Pons (tissue), 1 donor: ENCODE results near the gene LUZP1.

Source experiments
- DNase-seq: peaks from one replicate; pipeline ENCODE4 v3.0.0-alpha.2; 2016; ENCODE audit warnings: low spot score

Gene LUZP1

GRCh38 chr1:23116921-23117699, 51.5 kb downstream of the LUZP1 start:
- DNase-seq = no peak

GRCh38 chr1:23116216-23116836, 52.3 kb downstream of the LUZP1 start:
- DNase-seq = no peak

GRCh38 chr1:23114424-23115079, 54.1 kb downstream of the LUZP1 start:
- no peak for DNase-seq

- DNase-seq = no peak
Measured at GRCh38 chr1:23111600-23112535, 56.8 kb downstream of the LUZP1 start.

GRCh38 chr1:23110391-23110790, 58.3 kb downstream of the LUZP1 start:
- no peak for DNase-seq

- DNase-seq = no peak
Measured at GRCh38 chr1:23108918-23109533, 59.6 kb downstream of the LUZP1 start.

- DNase-seq = no peak
Measured at GRCh38 chr1:23103001-23103889, 65.4 kb downstream of the LUZP1 start.

- DNase-seq = no peak
Measured at GRCh38 chr1:23102289-23102688, 66.4 kb downstream of the LUZP1 start.

- DNase-seq = no peak
Measured at GRCh38 chr1:23101887-23102286, 66.8 kb downstream of the LUZP1 start.

- no peak for DNase-seq
Measured at GRCh38 chr1:23101101-23101827, 67.4 kb downstream of the LUZP1 start.

GRCh38 chr1:23100074-23100748, 68.4 kb downstream of the LUZP1 start:
- no peak for DNase-seq

- no peak for DNase-seq
Measured at GRCh38 chr1:23099171-23099536, 69.5 kb downstream of the LUZP1 start.

GRCh38 chr1:23098463-23099170, 70.0 kb downstream of the LUZP1 start:
- DNase-seq = peak; percentile 80

- no peak for DNase-seq
Measured at GRCh38 chr1:23097316-23097715, 71.3 kb downstream of the LUZP1 start.

GRCh38 chr1:23092447-23092846, 76.2 kb downstream of the LUZP1 start:
- DNase-seq = no peak

GRCh38 chr1:23091545-23091944, 77.1 kb downstream of the LUZP1 start:
- DNase-seq = no peak

- no peak for DNase-seq
Measured at GRCh38 chr1:23090056-23090455, 78.6 kb downstream of the LUZP1 start.

GRCh38 chr1:23088027-23088426, 80.6 kb downstream of the LUZP1 start:
- no peak for DNase-seq

GRCh38 chr1:23085696-23086095, 83.0 kb downstream of the LUZP1 start:
- no peak for DNase-seq
